Brain microvascular endothelial cell (primary cell): ENCODE measurements around the gene SPRR5.

Source experiments
- DNase-seq: peaks from one replicate; pipeline ENCODE4 v3.0.0-alpha.2; 2020
- H3K27ac ChIP-seq: fragments of 250-450 bp; sonication (Bioruptor Pico); 2 replicates; pipeline ENCODE4 v1.5.1; 2020; ENCODE audit warnings: mild to moderate bottlenecking, moderate library complexity
- H3K27me3 ChIP-seq: fragments of 250-450 bp; sonication (Bioruptor Pico); replicated peaks from 2 replicates; pipeline ENCODE4 v1.5.1; 2020; ENCODE audit warnings: mild to moderate bottlenecking
- H3K36me3 ChIP-seq: fragments of 250-450 bp; sonication (Bioruptor Pico); replicated peaks from 2 replicates; pipeline ENCODE4 v1.5.1; 2020; ENCODE audit warnings: mild to moderate bottlenecking
- H3K4me3 ChIP-seq: 2 replicates; pipeline ENCODE4 v1.5.1; 2011; ENCODE audit warnings: low read depth, mild to moderate bottlenecking, control low read depth, low read length, moderate library complexity
- in situ Hi-C: cut with HindIII; loops from 2 replicates; pipeline ENCODE4 v1.10.0; 2017; ENCODE audit warnings: low sequenced_read_pairs, low pct_ligation_motif_present
- TF ChIP-seq, protein P1 (sequence below): IDR thresholded peaks from 2 replicates; pipeline ENCODE4 v1.5.1; 2011; ENCODE audit warnings: low read depth, mild to moderate bottlenecking, moderate library complexity, low read length, control low read depth, inconsistent platforms; ENCODE audit errors: missing control alignments

The SPRR5 gene

DNA sequence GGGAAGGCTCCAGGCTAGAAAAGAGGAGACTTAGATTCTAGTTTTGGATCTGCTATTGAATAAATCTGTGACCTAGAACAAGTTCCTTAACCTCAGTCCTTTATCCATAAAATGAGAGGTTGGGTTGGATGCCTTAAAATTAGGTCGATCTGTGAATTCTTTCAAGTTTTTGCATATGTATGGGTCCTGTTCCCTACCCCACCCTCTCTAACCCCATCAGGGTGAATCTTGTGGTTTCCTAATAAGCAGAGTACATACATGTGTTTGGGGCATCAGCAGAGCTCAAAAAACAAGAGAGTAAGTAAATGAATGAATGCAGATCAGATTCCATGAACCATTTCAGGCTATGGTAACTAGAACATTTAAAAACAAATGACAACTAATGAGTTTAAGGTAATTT lies 29.7 kb downstream of the SPRR5 start:
- Histone ChIP-seq H3K27me3 (no peaks in the 10 kb centered on the region), H3K27ac (no peak overlapping the region), H3K36me3 (no peaks in the 10 kb centered on the region), H3K4me3 (no peak overlapping the region)
- no peak for DNase-seq
- in situ Hi-C loops: no loop called here
- TF ChIP-seq, protein P1, sequence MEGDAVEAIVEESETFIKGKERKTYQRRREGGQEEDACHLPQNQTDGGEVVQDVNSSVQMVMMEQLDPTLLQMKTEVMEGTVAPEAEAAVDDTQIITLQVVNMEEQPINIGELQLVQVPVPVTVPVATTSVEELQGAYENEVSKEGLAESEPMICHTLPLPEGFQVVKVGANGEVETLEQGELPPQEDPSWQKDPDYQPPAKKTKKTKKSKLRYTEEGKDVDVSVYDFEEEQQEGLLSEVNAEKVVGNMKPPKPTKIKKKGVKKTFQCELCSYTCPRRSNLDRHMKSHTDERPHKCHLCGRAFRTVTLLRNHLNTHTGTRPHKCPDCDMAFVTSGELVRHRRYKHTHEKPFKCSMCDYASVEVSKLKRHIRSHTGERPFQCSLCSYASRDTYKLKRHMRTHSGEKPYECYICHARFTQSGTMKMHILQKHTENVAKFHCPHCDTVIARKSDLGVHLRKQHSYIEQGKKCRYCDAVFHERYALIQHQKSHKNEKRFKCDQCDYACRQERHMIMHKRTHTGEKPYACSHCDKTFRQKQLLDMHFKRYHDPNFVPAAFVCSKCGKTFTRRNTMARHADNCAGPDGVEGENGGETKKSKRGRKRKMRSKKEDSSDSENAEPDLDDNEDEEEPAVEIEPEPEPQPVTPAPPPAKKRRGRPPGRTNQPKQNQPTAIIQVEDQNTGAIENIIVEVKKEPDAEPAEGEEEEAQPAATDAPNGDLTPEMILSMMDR: no peak

DNA sequence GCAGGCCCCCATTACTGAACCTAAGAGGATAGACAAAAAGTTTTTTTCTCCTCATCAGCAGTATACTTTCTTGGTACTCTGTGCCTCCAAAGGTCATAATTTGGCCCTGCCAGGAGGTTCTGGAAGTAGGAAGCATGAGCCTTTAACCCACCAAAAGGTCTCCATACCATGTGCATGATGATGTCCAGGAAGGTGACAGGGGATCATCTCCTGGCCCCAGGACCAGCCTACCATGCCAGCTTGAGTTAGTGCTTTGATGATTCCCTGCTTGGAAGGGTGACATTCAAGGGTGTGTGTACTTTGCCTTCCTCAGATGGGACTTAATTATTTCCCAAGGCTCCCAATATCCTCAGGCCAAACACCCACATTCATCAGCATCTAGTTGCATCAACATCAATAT lies 30.6 kb downstream of the SPRR5 start:
- Histone ChIP-seq H3K4me3 (no peak overlapping the region), H3K36me3 (no peaks in the 10 kb centered on the region), H3K27ac (no peak overlapping the region), H3K27me3 (no peaks in the 10 kb centered on the region)
- in situ Hi-C loops: no loop called here
- DNase-seq: no peak
- TF ChIP-seq, protein P1: no peak

DNA sequence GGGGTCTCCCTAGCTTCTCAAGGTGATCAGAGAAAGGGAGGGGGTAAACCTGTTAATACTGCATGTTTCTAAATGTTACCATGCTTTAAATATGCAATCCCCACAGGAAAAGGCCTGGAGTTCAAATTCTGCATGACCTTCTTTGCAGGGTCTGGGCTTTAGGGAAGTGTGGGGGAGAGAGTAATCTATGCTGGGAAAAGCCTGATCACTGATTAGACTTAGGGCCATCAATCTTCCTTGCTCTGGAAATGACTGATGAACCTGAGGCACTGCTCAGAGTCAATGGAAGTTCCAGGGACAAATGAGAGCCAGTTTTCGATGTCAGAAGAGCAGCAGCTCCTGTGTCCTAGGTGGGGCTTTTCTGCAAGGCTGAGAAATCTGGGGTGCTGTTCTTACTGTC lies 33.7 kb downstream of the SPRR5 start:
- in situ Hi-C loops: no loop called here
- Histone ChIP-seq H3K27ac (no peak overlapping the region), H3K36me3 (no peaks in the 10 kb centered on the region), H3K27me3 (no peaks in the 10 kb centered on the region), H3K4me3 (no peak overlapping the region)
- TF ChIP-seq, protein P1: no peak
- DNase-seq: no peak

DNA sequence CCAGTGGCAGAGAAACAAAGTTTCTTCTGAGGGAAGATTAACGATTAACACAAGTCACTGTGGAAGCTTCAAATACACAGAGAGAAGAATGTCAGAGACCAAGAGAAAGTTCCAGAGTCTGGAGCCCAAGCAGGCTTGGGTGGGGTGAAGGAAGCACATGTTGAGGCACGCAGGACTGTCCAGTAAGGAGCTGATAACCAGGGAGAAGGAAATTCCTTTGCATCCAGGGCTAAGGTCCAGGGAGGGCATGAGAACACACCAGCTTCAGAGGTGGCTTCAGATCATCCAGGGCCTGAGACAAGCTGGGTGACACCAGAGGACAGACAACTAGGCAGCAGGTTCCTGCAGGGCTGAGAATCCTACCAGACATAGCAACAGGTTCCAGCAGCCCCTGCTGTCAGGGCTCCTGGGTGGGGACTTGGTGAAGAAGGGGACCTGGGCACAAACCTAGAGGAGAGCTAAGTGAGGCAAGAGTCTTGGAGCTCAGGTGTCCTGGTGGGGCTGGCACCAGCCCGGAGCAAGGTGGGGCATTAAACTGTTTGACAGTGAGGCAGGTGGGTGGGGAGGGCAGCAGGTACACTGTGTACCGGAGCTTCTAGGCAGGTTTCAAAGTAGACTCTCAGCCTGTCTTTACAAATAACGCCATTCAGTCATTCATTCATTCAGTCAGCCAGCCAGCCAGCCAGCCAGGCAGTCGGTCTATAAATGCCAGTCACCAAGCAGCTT lies 34.3 kb downstream of the SPRR5 start:
- TF ChIP-seq, protein P1: no peak
- no peaks in the 10 kb centered on the region for H3K27me3 ChIP-seq
- no peaks in the 10 kb centered on the region for H3K36me3 ChIP-seq
- H3K27ac ChIP-seq: no peak overlapping the region
- H3K4me3 ChIP-seq: no peak overlapping the region
- no peak for DNase-seq
- in situ Hi-C loops: no loop called here

DNA sequence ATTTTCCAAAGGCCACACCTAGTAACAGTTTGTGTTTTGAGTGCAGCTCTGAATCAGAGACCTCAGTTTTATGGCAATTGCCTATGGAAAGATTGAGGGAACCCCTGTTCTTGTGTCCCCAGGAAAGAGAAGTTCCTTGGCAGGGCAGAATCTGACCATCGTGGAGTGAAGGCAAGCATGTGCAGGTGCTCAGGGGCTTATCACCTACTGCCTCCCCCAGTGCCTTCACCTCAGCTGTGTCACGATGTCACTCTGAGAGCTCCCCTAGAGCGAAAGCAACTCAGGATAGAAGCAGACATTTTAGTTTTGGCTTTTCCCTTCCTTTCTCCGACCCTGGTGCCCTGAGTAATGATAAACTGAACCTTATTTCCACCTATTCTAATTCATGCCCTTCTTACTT lies 35.1 kb downstream of the SPRR5 start:
- DNase-seq: no peak
- Histone ChIP-seq H3K4me3 (no peak overlapping the region), H3K27me3 (no peaks in the 10 kb centered on the region), H3K36me3 (no peaks in the 10 kb centered on the region), H3K27ac (no peak overlapping the region)
- TF ChIP-seq, protein P1: no peak
- in situ Hi-C loops: no loop called here

DNA sequence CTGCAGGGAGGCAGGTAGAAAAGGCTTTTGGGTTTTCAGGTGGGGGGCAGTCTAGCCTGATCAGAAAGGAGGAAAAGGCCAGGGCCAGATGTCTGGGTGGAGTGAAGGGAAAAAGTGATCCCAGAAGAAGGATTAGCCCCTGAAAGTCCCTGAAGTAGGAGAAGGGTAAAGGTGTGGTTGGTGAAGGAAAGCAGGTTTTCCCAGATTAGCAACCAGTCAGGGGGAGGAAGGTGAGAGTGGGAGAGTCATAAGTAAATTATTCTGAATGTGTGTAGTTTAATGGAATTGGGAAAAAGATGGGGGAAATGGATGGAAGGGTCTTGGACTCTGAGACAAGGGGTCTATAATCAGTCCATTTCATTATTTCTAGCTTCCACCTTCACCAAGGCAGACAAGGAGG lies 36.2 kb downstream of the SPRR5 start:
- in situ Hi-C loops: no loop called here
- no peaks in the 10 kb centered on the region for H3K36me3 ChIP-seq
- TF ChIP-seq, protein P1: no peak
- H3K27ac ChIP-seq: no peak overlapping the region
- no peak for DNase-seq
- H3K27me3 ChIP-seq: no peaks in the 10 kb centered on the region
- no peak overlapping the region for H3K4me3 ChIP-seq
